ENCODE results near the gene IWS1. TPM values are rescaled to one million over a fixed set of nuclear protein-coding genes. Genes with fewer than 3 reads are reported as not detected.
"Not testable (repeated sequence)": the region's sequence is repeated elsewhere in the genome, so short reads cannot be mapped to it uniquely, and the experiment has no call there.

IWS1 gene
- total RNA-seq, 3 donors from 2014 or later: 24.0 to 51.8 (median 43.2) TPM

GRCh38 chr2:127535918-127536317 is 9.6 kb upstream of the IWS1 start:
- DNase-seq (ENCODE audit: low spot score in 2 of 2): no peak
- TF ChIP-seq POLR2A (IDR thresholded peaks at IDR 0.05) (no peak), CTCF (IDR thresholded peaks at IDR 0.05) (no peak), POLR2AphosphoS5 (IDR thresholded peaks at IDR 0.05) (no peak)
- no peaks in the 10 kb centered on the region for H3K9me3 ChIP-seq
- H3K36me3 ChIP-seq: no peaks in the 10 kb centered on the region
- H3K27me3 ChIP-seq: no peaks in the 10 kb centered on the region
- H3K27ac ChIP-seq: no peak overlapping the region
- intact Hi-C loops (cut with DNase I; ENCODE audit: low total_unique reads): no loop called here
- no peak overlapping the region for H3K4me3 ChIP-seq
- H3K4me1 ChIP-seq: no peaks in the 10 kb centered on the region

GRCh38 chr2:127535422-127535901 is 9.2 kb upstream of the IWS1 start, which contains the start of gene MYO7B:
MYO7B (plus strand) TSS chr2:127535683; CDS start chr2:127559723, 24,040 bp downstream.
- H3K4me1 ChIP-seq: no peaks in the 10 kb centered on the region
- no peaks in the 10 kb centered on the region for H3K9me3 ChIP-seq
- H3K4me3 ChIP-seq: no peak within 1 kb of the TSS
- intact Hi-C loops (cut with DNase I; ENCODE audit: low total_unique reads): no loop called here
- no peaks in the 10 kb centered on the region for H3K36me3 ChIP-seq
- H3K27ac ChIP-seq: no peak within 1 kb of the TSS
- no peaks in the 10 kb centered on the region for H3K27me3 ChIP-seq
- DNase-seq (ENCODE audit: low spot score in 2 of 2): no peak
- TF ChIP-seq CTCF (IDR thresholded peaks at IDR 0.05): no peak
- no peak for TF ChIP-seq POLR2A (IDR thresholded peaks at IDR 0.05)
- TF ChIP-seq POLR2AphosphoS5 (IDR thresholded peaks at IDR 0.05): no peak

- Histone ChIP-seq H3K4me1 (no peaks in the 10 kb centered on the region), H3K4me3 (no peak overlapping the region), H3K27me3 (no peaks in the 10 kb centered on the region), H3K27ac (no peak overlapping the region), H3K9me3 (no peaks in the 10 kb centered on the region), H3K36me3 (no peaks in the 10 kb centered on the region)
- no peak for TF ChIP-seq CTCF (IDR thresholded peaks at IDR 0.05)
- no peak for TF ChIP-seq POLR2AphosphoS5 (IDR thresholded peaks at IDR 0.05)
- intact Hi-C loops (cut with DNase I; ENCODE audit: low total_unique reads): no loop called here
- no peak for DNase-seq (ENCODE audit: low spot score in 2 of 2)
Observed at GRCh38 chr2:127532296-127532695, 6.0 kb upstream of the IWS1 start.

GRCh38 chr2:127531221-127531648 is 4.9 kb upstream of the IWS1 start:
- Histone ChIP-seq H3K4me1 (no peaks in the 10 kb centered on the region), H3K27ac (no peak overlapping the region), H3K9me3 (no peaks in the 10 kb centered on the region), H3K36me3 (no peaks in the 10 kb centered on the region), H3K27me3 (no peaks in the 10 kb centered on the region), H3K4me3 (no peak overlapping the region)
- TF ChIP-seq POLR2A (IDR thresholded peaks at IDR 0.05): no peak
- TF ChIP-seq CTCF (IDR thresholded peaks at IDR 0.05): no peak
- TF ChIP-seq POLR2AphosphoS5 (IDR thresholded peaks at IDR 0.05): no peak
- DNase-seq (ENCODE audit: low spot score in 2 of 2): no peak
- intact Hi-C loops (cut with DNase I; ENCODE audit: low total_unique reads): no loop called here

GRCh38 chr2:127530245-127531140 is 4.2 kb upstream of the IWS1 start:
- intact Hi-C loops (cut with DNase I; ENCODE audit: low total_unique reads): no loop called here
- H3K27ac ChIP-seq: no peak overlapping the region
- H3K27me3 ChIP-seq: no peaks in the 10 kb centered on the region
- TF ChIP-seq CTCF (IDR thresholded peaks at IDR 0.05) (no peak), POLR2AphosphoS5 (IDR thresholded peaks at IDR 0.05) (no peak), POLR2A (IDR thresholded peaks at IDR 0.05) (no peak)
- no peaks in the 10 kb centered on the region for H3K9me3 ChIP-seq
- DNase-seq (ENCODE audit: low spot score in 2 of 2): no peak
- no peak overlapping the region for H3K4me3 ChIP-seq
- no peaks in the 10 kb centered on the region for H3K36me3 ChIP-seq
- H3K4me1 ChIP-seq: no peaks in the 10 kb centered on the region

- H3K4me3 ChIP-seq; H3K36me3 ChIP-seq; H3K27ac ChIP-seq; DNase-seq (ENCODE audit: low spot score in 2 of 2); H3K4me1 ChIP-seq; intact Hi-C loops (cut with DNase I; ENCODE audit: low total_unique reads); H3K27me3 ChIP-seq; H3K9me3 ChIP-seq: not testable (repeated sequence)
Observed at GRCh38 chr2:127529416-127529815, 3.1 kb upstream of the IWS1 start.

Data from breast epithelium (tissue), 4 donors.